Lung (tissue), 12 donors: ENCODE data around the gene PTCHD4. TPM values are rescaled to one million over a fixed set of nuclear protein-coding genes. Genes with fewer than 3 reads are reported as not detected.
"Not testable (repeated sequence)": the region's sequence is repeated elsewhere in the genome, so short reads cannot be mapped to it uniquely, and the experiment has no call there.

Source experiments
- ATAC-seq: fragments of 200-7000 bp; cut with Tn5 transposase; one replicate; pipeline ENCODE4 v1.9.1; 2020; ENCODE audit warnings: moderate number of reproducible peaks; ENCODE audit not compliant: insufficient read depth, low FRiP score
- DNase-seq, 3 donors: peaks; one replicate each; pipeline ENCODE4 v3.0.0-alpha.2; 2013 to 2017
- H3K27ac ChIP-seq, 2 donors: one replicate each; pipeline ENCODE4 v1.5.1; 2013; ENCODE audit warnings: mild to moderate bottlenecking in 2 of 2, moderate library complexity in 2 of 2, control low read depth in 1 of 2, inconsistent platforms in 1 of 2, low read depth in 1 of 2, low read length in 1 of 2
- H3K27me3 ChIP-seq, 3 donors: one replicate each; pipeline ENCODE4 v1.5.1; 2013; ENCODE audit warnings: low read length in 2 of 3; ENCODE audit not compliant: control insufficient read depth in 3 of 3, insufficient read depth in 3 of 3
- H3K36me3 ChIP-seq, 4 donors: one replicate each; pipeline ENCODE4 v1.5.1; 2013; ENCODE audit warnings: low read length in 4 of 4, mild to moderate bottlenecking in 1 of 4, moderate library complexity in 1 of 4; ENCODE audit not compliant: control insufficient read depth in 4 of 4, insufficient read depth in 4 of 4
- H3K4me1 ChIP-seq, 5 donors: one replicate each; pipeline ENCODE4 v1.5.1; 2013; ENCODE audit warnings: low read length in 5 of 5, mild to moderate bottlenecking in 2 of 5, moderate library complexity in 1 of 5; ENCODE audit not compliant: control insufficient read depth in 5 of 5, insufficient read depth in 5 of 5
- H3K4me3 ChIP-seq: one replicate; pipeline ENCODE4 v1.5.1; 2013; ENCODE audit warnings: mild to moderate bottlenecking, control low read depth, moderate library complexity
- H3K9ac ChIP-seq, 2 donors: one replicate each; pipeline ENCODE4 v1.5.1; 2013; ENCODE audit warnings: low read length in 2 of 2, control low read depth in 1 of 2; ENCODE audit not compliant: insufficient read depth in 1 of 2
- H3K9me3 ChIP-seq, 4 donors: one replicate each; pipeline ENCODE4 v1.5.1; 2013; ENCODE audit warnings: low read length in 3 of 4, mild to moderate bottlenecking in 1 of 4, moderate library complexity in 1 of 4; ENCODE audit not compliant: control insufficient read depth in 4 of 4, insufficient read depth in 3 of 4
- CTCF ChIP-seq: IDR thresholded peaks from 2 replicates; pipeline ENCODE4 v1.5.1; 2012; ENCODE audit warnings: mild to moderate bottlenecking; ENCODE audit errors: control extremely low read depth, extremely low read depth
- WGBS, 2 donors: extraction: QIAGEN DNeasy Blood & Tissue Kit; methylation state at CpG; one replicate each; pipeline ENCODE4 v1.1.7; 2013; 5-methylcytosine and 5-hydroxymethylcytosine counted together
- polyA plus RNA-seq, 2 donors: library from polyadenylated mRNA; stranded (reverse); fragments of 200-250 nt; gene quantifications; one replicate each; pipeline ENCODE4 v1.2.1, GENCODE V29; 2013
- total RNA-seq, 2 donors: library from RNA; depleted of rRNA in 1 of 2; stranded (reverse); fragments of >200 nt in 1 of 2; gene quantifications; one replicate each; pipeline ENCODE4 v1.2.1, GENCODE V29; 2014 to 2021
- donor health status: control.
- donor health status: control.
- donor health status: Bipolar disorder and iron deficiency.
- donor health status: healthy.
- donor health status: DM: yes; HTN: yes; CAD: no.

Gene PTCHD4
- total and polyA plus RNA-seq, 4 donors, result 0.03 to 0.52 (median 0.22) TPM

GRCh38 chr6:48123601-48124000 lies 12.6 kb upstream of the PTCHD4 start:
- Histone ChIP-seq H3K9ac (no peak overlapping the region), H3K4me3 (no peak overlapping the region), H3K27me3 (no peaks in the 10 kb centered on the region), H3K27ac (no peak overlapping the region), H3K4me1 (peaks cover 0 to 4% (median 0%) of the 10 kb centered on the region in 5 donors), H3K9me3 (peaks cover 0 to 3% (median 0%) of the 10 kb centered on the region in 4 donors), H3K36me3 (no peaks in the 10 kb centered on the region)
- TF ChIP-seq CTCF, result no peak
- WGBS, 2 donors, result 59 to 75% methylated on average over 4 of the region's 4 CpGs
- no peak for DNase-seq
- no peak for ATAC-seq

- H3K4me3 ChIP-seq, DNase-seq, H3K4me1 ChIP-seq, H3K36me3 ChIP-seq, H3K27ac ChIP-seq, H3K9me3 ChIP-seq, H3K9ac ChIP-seq, ATAC-seq, H3K27me3 ChIP-seq: not testable (repeated sequence)
- WGBS, 2 donors, result 72 to 76% methylated on average over 1 of the region's 1 CpG
These were observed 11.2 kb upstream of the PTCHD4 start for GRCh38 chr6:48121983-48122749.

GRCh38 chr6:48116699-48117645 lies 6.0 kb upstream of the PTCHD4 start:
- DNase-seq (no peak), ATAC-seq (no peak)
- no peak for TF ChIP-seq CTCF

GRCh38 chr6:48113130-48113529 lies 2.1 kb upstream of the PTCHD4 start:
- H3K27me3 ChIP-seq, result no peaks in the 10 kb centered on the region
- no peak overlapping the region for H3K4me3 ChIP-seq
- DNase-seq (no peak), ATAC-seq (no peak)
- no peak for TF ChIP-seq CTCF
- no peak overlapping the region for H3K27ac ChIP-seq
- H3K9me3 ChIP-seq, result no peaks in the 10 kb centered on the region
- H3K4me1 ChIP-seq, result peaks cover 0 to 3% (median 0%) of the 10 kb centered on the region in 5 donors
- no peaks in the 10 kb centered on the region for H3K36me3 ChIP-seq
- 78 to 89% methylated on average over 2 of the region's 2 CpGs for WGBS, 2 donors
- H3K9ac ChIP-seq, result no peak overlapping the region

More at GRCh38 chr6:48116699-48117645, 6.0 kb upstream of the PTCHD4 start:
- H3K4me3 ChIP-seq, result no peak overlapping the region
- H3K27ac ChIP-seq, result no peak overlapping the region
- peaks cover 0 to 4% (median 0%) of the 10 kb centered on the region in 5 donors for H3K4me1 ChIP-seq
- no peaks in the 10 kb centered on the region for H3K27me3 ChIP-seq
- no peak overlapping the region for H3K9ac ChIP-seq
- no peaks in the 10 kb centered on the region for H3K36me3 ChIP-seq
- peaks cover 0 to 3% (median 0%) of the 10 kb centered on the region in 4 donors for H3K9me3 ChIP-seq
- 90% methylated on average over 3 of the region's 3 CpGs for WGBS, 2 donors
